ENCODE measurements around the gene POGLUT2.

GRCh38 chr13:102798581-102799425 is at the start of gene POGLUT2, which contains the start of gene BIVM:
- TF ChIP-seq CTCF (IDR thresholded peaks at IDR 0.05) (no peak), POLR2A (IDR thresholded peaks at IDR 0.05) (peak in 1 of 4 donors; percentile 21), EP300 (IDR thresholded peaks at IDR 0.05) (no peak)

Measured in upper lobe of left lung (tissue), 4 donors.